Heart left ventricle (tissue), 13 donors: ENCODE data around the gene KRT1.

Source experiments
- CTCF ChIP-seq, 12 donors: fragments of 200-600 bp; sonication (generic) in 4 of 12; IDR thresholded peaks; one replicate each; pipeline versions ENCODE4 v1.5.0 to v1.8.0; 2018 to 2022; ENCODE audit warnings: antibody characterized with exemption in 12 of 12, mild to moderate bottlenecking in 5 of 12
- POLR2A ChIP-seq, 2 donors: fragments of 450-650 bp; IDR thresholded peaks; one replicate each; pipeline ENCODE4 v1.6.1; 2017; ENCODE audit warnings: antibody characterized with exemption in 2 of 2, mild to moderate bottlenecking in 2 of 2, moderate library complexity in 2 of 2
- donor health status: ischemic (EF 13 %, LVEDD 7.1; RV severe dilation, severe dysfunction).
- donor health status: DM: no; HTN: yes; CAD: no.
- donor health status: DM: no; HTN: no; CAD: no.
- donor health status: ischemic (EF 25% LVEDD 6.9; RV normal size, moderate dysfunction).
- donor health status: ischemic (EF 25% LVEDD 5.7; RV mildly dilated, moderate dysfunction).
- donor health status: ischemic (EF 35%, LVEDD 5.7; RV mildly dilated, moderate dysfunction).
- donor health status: nonischemic (EF 11% LVEDD 7.7; RV severe dilation, severe dysfunction).
- donor health status: DM: yes; HTN: yes; CAD: no.
- donor health status: PGD.
- donor health status: ischemic (EF 29% LVEDD 5.4; RV normal size, mild dysfunction).
- donor health status: nonischemic (EF 23%, LVEDD 6.1; RV moderate dilation, normal function).

- TF ChIP-seq CTCF (IDR thresholded peaks at IDR 0.05): no peak
- TF ChIP-seq POLR2A (IDR thresholded peaks at IDR 0.05): no peak
Observed at GRCh38 chr12:52713960-52714886, 34.0 kb upstream of the KRT1 start.
